H54 (cell line): ENCODE data around the gene ATP6V0B.

Experiments
- DNase-seq: peaks from one replicate; pipeline ENCODE4 v3.0.0; 2011; ENCODE audit warnings: low spot score, mixed read lengths; ENCODE audit not compliant: insufficient read length
- FAIRE-seq: peaks from 3 replicates; lab custom pipeline; 2011; peaks lifted over from hg19 to GRCh38; lab: Jason Lieb, UNC
- POLR2A ChIP-seq: IDR thresholded peaks from 2 replicates; pipeline ENCODE4 v1.6.1; 2011; ENCODE audit warnings: low read depth, mild to moderate bottlenecking, low read length

Gene ATP6V0B

DNA sequence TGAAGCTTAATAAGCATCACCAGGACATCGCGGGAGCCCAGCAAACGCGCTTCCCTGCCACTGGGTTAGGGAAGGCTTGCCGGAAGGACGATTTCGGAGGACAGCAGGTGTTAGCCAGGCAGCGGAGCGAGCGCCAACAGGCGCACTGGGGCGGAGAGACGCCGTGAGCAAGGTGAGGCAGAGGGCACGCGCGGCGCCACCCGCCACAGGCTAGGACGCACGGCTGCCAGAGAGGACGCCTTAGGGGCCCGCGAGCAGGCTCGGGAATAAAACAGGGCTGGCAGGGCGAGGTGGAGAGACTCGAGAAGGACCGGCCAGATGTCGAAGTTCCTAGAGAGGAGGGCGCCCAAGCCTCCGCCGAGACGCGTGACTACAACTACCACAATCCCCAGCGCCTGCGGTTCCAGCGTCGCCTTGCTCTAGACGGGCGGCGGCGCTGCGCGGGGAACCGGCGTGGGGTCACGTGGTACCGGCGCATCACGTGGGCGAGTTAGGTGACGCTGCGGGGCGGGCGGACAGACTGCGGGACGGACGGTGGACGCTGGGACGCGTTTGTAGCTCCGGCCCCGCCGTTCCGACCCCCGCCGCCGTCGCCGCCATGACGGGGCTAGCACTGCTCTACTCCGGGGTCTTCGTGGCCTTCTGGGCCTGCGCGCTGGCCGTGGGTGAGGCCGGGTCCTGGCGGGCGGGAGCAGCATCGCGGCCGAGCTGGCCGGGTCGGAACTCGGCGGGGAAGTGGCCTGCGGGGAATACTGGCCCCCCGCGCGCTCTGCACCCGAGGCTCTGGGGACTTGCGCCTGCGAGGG lies at the start of gene ATP6V0B:
TSS of gene ATP6V0B (plus strand) at position 518 of the 806 bp plus-strand sequence. CDS start at position 599, 81 bp downstream.
- peak; percentile 94 for TF ChIP-seq POLR2A
- DNase-seq: peak; percentile 97
- no peak for FAIRE-seq

DNA sequence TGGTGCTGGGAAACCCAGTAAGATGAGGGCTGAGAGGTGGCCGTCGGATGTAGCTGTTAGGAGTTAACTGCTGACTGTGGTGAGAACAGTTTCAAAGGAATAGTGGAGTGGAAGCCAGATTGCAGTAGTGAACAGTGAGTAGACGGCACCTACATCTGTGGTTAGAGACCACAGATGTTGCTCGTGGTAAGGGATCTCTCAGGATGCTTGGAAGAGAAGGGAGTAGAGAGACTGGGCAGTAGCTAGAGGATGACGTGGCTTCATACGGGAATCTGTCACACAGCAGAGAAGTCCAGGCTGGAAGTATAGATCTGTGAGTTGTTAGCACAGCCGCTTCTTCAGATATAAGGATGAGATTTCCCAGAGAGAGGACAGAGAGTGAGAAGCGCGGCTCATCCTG lies 48.9 kb upstream of the ATP6V0B start:
- no peak for FAIRE-seq
- DNase-seq: no peak
- TF ChIP-seq POLR2A: no peak

DNA sequence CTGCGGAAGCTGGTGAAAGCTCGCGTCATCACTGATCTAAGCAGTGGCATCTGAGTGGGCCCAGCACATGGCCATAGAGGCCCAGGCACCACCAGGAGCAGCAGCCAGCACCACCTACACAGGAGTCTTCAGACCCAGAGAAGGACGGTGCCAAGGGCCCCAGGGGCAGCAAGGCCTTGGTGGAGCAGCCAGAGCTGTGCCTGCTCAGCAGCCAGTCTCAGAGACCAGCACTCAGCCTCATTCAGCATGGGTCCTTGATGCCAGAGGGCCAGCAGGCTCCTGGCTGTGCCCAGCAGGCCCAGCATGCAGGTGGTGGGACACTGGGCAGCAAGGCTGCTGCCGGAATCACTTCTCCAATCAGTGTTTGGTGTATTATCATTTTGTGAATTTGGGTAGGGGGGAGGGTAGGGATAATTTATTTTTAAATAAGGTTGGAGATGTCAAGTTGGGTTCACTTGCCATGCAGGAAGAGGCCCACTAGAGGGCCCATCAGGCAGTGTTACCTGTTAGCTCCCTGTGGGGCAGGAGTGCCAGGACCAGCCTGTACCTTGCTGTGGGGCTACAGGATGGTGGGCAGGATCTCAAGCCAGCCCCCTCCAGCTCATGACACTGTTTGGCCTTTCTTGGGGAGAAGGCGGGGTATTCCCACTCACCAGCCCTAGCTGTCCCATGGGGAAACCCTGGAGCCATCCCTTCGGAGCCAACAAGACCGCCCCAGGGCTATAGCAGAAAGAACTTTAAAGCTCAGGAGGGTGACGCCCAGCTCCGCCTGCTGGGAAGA lies 44.4 kb upstream of the ATP6V0B start:
- no peak for DNase-seq
- FAIRE-seq: no peak
- no peak for TF ChIP-seq POLR2A

DNA sequence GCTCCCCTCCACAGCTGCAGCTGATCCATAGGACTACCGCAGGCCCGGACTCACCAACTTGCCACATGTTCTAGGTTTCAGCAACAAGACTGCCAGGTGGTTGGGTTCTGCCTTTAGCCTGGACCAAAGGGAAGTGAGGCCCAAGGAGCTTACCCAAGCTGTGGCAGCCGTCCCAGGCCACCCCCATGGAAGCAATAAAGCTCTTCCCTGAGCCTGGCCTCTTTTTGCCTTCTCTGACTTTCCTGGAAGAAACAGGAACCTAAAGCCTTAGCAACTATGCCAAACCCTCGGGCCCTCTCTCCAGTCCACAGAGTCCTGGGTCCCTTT lies 43.8 kb upstream of the ATP6V0B start:
- FAIRE-seq (no peak), DNase-seq (no peak)
- no peak for TF ChIP-seq POLR2A

DNA sequence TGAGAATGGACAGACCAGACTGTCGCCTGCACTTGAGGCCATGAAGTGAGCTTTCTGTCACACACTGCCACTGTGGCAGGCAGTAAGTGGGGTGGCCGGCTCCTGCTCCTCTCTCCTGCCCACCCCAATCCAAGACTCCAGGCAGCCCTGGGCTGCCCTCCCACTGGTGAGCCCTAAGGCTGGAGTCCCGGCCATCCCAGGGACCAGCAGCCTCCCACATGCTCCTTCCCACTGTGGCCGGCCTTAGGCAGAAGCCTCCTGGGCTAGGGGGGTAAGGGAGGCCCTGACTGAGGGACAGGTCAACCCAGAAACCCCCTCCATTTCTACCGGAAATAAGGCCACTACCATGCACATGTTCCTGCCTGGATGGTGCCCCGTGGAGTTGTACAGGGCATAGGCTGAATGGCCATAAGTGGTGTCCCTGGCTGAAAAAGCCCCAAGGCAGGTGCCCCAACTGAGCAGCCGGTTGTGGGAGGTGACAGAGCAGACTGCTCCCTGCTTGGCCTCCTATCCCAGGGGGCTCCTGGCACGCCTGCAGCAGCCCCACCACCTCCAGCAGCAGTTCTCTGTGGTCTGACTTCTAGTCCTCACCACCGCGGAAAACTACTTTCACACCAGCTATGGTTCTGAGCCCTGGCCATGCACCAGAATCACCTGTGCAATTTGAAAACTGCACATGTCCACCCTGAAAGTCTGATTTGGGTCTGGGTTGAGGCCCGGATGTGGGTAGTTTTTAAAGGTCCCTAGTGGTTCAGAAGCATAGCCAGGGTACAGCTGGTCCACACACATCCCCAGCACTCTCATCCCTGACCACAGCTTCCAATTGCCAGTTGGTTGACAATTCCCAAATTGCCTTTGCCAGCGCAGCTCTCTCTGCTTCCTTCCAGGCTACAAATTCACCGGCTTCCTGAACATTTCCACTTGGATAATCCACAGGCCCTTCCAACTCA lies 42.8 kb upstream of the ATP6V0B start:
- FAIRE-seq (no peak), DNase-seq (no peak)
- no peak for TF ChIP-seq POLR2A

DNA sequence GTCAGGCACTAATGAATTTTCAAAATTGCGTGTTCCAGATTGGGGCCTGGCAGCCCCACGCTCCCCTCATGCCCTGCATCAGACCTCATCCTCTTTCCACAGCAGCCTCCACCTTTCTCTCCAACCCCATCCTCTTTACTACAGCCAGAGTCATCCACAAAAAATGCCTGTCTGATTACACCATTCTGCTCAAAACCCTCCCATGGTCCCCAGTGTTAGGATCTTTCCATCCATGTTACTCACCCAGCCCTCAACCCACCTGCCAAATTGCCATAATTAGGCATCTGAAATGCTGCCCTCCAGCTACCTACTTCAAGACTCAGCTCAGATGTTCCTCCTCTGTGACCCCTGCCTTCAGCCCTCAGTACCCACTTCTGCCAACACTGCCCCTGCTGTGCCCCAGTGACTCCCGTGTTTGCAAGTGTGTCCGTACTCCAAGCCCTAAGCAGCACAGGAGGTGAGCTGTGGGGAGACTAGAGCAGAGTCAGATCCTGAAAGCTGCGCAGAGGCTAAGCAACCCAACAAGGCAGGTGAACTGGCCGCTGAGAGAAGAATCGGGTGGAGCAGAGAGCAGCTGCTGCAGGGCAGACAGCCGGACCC lies 41.9 kb upstream of the ATP6V0B start:
- TF ChIP-seq POLR2A: no peak
- DNase-seq (peak; percentile 76), FAIRE-seq (no peak)

DNA sequence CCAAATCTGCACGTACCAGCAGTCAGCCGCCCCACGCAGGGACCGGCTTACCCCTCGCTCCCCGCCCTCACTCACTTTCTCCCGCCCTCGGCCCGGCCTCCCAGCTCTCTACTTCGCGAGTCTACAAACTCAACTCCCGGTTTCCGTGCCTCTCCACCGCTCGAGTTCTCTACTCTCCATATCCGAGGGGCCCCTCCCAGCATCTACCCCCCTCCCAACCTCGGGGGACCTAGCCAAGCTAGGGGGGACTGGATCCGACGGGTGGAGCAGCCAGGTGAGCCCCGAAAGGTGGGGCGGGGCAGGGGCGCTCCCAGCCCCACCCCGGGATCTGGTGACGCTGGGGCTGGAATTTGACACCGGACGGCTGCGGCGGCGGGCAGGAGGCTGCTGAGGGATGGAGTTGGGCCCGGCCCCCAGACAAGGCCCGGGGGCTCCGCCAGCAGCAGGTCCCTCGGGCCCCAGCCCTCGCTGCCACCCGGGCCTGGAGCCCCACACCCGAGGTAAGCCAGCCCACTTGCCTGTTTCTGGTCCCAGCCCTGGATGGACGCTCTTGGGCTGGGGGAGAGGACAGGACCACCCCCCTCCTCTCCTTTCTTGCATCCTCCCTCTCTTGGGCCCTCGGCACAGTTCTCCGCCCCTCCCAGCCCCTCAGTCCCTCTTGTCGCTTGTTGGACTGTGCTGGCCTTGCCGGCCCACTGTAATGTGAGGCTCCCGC lies 41.2 kb upstream of the ATP6V0B start, which contains the start of gene ARTN:
TSS of gene ARTN (plus strand) at position 416 of the 715 bp plus-strand sequence. CDS start 1,856 bp downstream, outside the sequence.
- DNase-seq (no peak), FAIRE-seq (no peak)
- no peak for TF ChIP-seq POLR2A

DNA sequence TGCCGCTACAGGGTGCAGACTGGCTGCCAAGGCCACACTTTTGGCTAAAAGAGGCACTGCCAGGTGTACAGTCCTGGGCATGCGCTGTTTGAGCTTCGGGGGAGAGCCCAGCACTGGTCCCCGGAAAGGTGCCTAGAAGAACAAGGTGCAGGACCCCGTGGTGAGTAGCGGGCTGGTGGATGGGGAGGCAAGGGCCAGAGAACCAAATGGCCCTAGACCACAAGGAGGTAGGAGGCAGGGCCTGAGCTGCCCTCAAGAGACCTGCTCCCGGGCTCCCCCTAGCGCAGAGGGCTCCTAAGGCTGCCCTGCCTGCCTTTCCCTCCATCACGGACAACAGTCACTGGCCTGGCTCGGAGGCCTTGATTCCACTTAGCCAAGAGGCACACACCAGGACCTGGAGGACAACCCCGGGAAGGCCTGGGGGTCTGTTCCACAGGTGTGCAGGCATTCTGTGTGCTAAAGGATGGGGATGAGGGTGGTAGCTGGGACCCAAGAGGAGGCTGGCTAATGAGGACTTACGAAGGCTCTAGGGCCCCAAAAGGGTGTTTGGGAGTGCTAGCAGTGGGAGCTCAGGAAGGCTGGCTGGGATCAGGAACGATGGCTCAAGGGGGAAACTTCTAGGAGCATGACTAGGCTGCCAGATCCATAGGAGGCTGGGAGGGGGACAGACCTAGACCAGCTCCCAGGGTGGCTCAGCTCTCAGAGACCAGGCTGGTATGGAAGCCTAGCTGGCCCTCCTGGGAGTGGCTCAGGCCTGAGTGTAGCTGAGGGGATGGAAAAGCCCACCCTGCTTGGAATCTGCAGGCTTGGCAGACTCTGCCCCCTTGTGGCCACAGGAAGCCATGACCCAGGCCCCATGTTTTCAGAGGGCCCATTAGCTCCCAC lies 40.4 kb upstream of the ATP6V0B start:
- DNase-seq (no peak), FAIRE-seq (no peak)

DNA sequence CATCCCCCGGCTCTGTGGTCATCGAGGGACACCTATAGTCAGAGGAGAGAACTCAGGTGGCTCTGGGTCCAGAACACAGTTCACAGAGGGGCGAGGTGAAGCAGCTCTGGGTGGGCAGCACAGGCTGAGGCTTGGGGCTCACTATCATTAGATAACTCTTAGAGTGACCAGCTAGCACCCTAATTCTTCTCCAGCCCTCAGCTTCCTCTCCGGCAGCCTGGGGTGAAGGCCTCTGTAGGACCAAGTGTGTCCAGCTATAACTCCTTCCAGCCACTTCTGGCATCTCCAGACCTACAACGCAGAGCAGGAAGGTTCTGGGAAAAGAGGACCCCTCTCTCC lies 39.8 kb upstream of the ATP6V0B start:
- DNase-seq (no peak), FAIRE-seq (no peak)
- TF ChIP-seq POLR2A: no peak

More for the DNA sequence above, 40.4 kb upstream of the ATP6V0B start:
- TF ChIP-seq POLR2A: no peak

DNA sequence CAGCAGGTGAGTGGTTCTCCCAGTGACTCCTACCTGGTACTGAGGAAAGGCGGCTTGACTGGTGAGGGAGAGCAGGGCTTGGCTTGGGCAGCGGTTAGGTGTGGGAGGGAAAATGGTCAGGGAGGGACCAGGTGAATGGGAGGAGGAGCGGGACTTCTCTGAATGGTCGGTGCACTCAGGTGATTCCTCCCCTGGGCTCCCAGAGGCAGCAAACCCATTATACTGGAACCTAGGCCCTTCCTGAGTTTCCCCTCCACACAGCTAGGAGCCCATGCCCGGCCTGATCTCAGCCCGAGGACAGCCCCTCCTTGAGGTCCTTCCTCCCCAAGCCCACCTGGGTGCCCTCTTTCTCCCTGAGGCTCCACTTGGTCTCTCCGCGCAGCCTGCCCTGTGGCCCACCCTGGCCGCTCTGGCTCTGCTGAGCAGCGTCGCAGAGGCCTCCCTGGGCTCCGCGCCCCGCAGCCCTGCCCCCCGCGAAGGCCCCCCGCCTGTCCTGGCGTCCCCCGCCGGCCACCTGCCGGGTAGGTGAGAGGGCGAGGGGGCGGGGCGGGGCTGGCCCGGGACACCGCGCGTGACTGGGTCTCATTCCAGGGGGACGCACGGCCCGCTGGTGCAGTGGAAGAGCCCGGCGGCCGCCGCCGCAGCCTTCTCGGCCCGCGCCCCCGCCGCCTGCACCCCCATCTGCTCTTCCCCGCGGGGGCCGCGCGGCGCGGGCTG lies 38.9 kb upstream of the ATP6V0B start:
- no peak for FAIRE-seq
- TF ChIP-seq POLR2A: no peak
- no peak for DNase-seq

DNA sequence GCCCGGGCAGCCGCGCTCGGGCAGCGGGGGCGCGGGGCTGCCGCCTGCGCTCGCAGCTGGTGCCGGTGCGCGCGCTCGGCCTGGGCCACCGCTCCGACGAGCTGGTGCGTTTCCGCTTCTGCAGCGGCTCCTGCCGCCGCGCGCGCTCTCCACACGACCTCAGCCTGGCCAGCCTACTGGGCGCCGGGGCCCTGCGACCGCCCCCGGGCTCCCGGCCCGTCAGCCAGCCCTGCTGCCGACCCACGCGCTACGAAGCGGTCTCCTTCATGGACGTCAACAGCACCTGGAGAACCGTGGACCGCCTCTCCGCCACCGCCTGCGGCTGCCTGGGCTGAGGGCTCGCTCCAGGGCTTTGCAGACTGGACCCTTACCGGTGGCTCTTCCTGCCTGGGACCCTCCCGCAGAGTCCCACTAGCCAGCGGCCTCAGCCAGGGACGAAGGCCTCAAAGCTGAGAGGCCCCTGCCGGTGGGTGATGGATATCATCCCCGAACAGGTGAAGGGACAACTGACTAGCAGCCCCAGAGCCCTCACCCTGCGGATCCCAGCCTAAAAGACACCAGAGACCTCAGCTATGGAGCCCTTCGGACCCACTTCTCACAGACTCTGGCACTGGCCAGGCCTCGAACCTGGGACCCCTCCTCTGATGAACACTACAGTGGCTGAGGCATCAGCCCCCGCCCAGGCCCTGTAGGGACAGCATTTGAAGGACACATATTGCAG lies 38.2 kb upstream of the ATP6V0B start:
- no peak for TF ChIP-seq POLR2A
- no peak for DNase-seq
- FAIRE-seq: no peak
